GM12874 (cell line): ENCODE results near the gene IGIP.

Experiments
- TF ChIP-seq, protein P1 (sequence below): IDR thresholded peaks from 2 replicates; pipeline ENCODE4 v1.5.1; 2011; ENCODE audit warnings: low read depth, mild to moderate bottlenecking, control low read depth, low read length, moderate library complexity; ENCODE audit not compliant: insufficient read depth

IGIP gene

DNA sequence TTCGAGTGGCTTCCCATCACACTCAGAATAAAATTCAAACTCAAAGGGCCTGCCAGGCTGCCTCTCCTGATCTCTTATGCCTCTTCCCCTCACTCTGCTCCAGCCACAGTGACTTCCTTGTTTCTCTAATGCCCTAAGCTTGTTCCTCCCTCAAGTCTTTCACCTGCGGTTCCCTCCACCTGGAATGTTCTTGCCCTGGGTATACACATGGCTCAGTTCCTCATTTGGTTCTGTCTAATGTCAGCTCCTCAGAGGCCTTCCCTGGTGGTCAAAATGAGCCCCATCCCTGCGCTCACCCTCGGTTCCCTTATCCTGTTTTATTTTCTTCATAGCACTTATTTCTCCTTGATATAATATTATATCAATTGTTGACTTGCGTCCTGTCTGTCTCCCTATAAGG is 36.5 kb downstream of the IGIP start:
- TF ChIP-seq, protein P1, sequence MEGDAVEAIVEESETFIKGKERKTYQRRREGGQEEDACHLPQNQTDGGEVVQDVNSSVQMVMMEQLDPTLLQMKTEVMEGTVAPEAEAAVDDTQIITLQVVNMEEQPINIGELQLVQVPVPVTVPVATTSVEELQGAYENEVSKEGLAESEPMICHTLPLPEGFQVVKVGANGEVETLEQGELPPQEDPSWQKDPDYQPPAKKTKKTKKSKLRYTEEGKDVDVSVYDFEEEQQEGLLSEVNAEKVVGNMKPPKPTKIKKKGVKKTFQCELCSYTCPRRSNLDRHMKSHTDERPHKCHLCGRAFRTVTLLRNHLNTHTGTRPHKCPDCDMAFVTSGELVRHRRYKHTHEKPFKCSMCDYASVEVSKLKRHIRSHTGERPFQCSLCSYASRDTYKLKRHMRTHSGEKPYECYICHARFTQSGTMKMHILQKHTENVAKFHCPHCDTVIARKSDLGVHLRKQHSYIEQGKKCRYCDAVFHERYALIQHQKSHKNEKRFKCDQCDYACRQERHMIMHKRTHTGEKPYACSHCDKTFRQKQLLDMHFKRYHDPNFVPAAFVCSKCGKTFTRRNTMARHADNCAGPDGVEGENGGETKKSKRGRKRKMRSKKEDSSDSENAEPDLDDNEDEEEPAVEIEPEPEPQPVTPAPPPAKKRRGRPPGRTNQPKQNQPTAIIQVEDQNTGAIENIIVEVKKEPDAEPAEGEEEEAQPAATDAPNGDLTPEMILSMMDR: no peak

DNA sequence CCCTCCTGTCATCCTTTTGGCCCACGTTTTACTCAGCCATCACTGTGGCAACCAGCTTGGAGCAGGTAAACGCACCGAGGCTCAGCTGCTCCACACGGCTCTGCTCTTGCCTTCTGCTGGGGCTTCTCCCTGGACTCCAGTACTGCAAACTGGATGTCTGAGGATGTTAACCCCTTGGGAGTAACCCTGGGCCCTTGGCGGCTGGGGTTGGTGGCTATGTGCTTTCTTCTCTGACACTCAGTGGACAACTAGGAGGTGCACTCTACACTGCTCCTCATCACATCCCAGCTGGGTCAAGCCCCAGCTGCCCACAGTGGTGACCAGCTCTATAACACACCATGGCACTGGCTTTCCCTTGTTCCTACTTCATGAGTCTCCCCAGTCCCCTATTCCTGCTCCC is 37.0 kb downstream of the IGIP start:
- TF ChIP-seq, protein P1: no peak

DNA sequence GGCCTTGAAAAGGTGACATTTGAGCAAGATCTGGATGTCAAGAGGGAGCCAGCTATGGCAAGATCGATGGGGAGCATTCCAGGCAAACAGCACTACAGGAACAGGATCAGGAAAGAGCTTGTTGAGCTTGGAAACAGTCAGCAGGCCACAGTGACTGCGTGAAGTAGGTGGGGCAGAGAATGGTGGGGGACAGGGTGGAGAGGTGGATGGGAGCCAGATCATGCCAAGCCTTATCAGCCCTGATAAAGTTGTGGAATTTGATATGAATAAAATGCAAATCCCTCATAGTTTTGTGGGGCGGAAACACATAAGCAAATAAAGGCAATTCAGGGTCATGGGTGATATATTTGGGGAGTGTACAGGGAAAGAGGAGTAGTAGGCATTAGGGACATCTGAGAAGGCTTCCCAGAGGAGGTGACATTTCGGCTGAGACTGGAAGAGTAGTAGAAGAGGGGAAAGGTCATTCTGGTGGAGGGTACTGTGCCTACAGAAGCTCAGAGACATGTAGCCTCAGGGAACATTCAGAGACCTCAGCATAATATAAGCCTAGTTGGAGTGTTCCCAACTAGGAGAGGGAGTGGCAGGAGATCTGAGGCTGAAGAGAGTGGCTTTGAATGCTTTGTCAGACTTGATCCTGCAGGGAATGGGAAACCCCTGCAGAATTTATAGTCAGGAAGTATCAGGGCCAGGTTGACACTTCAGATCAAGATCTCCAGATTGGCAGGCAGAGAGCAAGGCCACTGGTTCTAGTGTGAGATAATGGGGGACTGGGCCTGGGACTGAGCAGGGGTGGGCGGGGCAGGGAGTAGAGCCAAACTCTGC is 39.6 kb downstream of the IGIP start:
- TF ChIP-seq, protein P1: no peak

DNA sequence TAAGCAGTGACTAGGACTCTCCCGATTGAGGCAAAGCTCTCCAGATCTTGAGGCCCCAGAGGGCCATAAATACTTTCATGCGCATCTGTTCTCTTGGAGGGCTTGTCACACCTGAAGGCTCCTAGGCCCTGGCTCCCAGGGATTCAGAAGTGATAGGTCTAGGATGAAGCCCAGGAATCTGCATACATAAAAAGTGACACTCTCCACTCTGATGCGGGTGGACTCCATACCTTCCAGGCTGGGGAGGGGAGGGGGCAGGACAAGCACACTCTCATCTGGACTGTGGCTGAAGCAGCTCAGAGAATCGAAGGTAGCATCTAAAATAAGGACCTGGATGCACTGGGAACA is 40.2 kb downstream of the IGIP start:
- TF ChIP-seq, protein P1: no peak

DNA sequence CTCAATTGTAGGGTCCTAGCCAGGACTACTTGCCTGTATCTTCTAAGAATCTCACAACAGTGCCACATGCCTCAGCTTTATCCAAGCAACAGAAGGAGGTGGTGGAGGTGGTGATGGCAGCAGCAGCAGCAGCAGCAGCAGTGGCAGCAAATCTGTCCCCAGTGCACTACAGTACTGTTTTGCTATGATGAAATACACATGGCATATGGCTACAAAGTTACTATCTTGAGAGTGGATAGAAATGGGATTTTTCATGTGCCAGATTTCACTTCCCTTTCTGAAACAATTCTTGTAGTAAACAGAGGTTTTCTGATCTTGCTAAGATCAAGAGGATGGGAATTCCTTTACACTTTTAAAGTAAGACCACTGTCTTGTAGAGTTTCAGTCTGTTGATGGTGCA is 41.2 kb downstream of the IGIP start:
- TF ChIP-seq, protein P1: no peak

DNA sequence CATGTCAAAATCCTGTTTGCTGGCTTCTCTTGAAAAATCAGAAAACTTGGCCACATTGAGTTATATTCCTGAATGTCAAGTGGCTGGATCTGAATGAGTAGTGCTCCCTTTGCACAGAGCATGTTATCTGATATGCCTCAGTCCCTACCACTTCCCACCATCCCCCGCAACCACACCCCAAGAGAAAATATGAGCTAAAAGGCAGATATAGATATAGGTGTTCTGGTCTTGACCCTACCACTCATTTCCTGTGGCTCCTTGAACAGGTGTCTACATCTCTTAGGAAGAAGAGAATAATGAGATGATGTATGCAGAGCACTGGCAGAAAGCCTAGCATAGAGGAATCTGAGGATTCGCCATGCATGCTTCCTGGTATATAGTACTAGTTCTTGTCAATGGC is 42.6 kb downstream of the IGIP start:
- TF ChIP-seq, protein P1: no peak

DNA sequence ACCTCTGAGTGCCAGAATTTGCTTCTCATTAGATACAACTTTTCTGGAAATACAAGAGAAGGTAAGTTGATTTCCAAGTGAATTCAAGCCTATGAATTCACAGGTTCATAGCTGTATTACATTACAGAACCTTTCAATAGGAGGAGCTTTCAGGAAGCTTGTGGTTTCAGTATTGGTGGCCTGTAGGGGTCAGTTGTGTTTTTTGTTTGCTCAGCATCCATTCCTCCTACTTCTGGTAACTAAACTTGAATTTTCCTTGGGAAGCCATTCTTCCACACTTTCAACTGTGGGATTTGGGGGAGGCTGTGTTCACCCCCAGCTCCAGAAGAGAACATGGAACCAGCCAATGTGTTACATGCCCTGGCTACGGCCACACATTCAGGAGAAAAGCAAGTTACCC is 43.7 kb downstream of the IGIP start:
- TF ChIP-seq, protein P1: 0 out of 2 replicates have a peak, but pooled peaks have one; percentile 4
